ENCODE measurements around the gene CHTOP.

The CHTOP gene

GRCh38 chr1:153606194-153606593 lies 27.7 kb upstream of the CHTOP start:
- no peak for ATAC-seq
- no peak for TF ChIP-seq TOX (CRISPR knock-in tag; IDR thresholded peaks at IDR 0.05; ENCODE audit: borderline replicate concordance)
- TF ChIP-seq GLIS3 (CRISPR knock-in tag; IDR thresholded peaks at IDR 0.05), result no peak
- no peak for TF ChIP-seq ZNF565 (CRISPR knock-in tag; conservative IDR thresholded peaks at IDR 0.05; ENCODE audit: low read depth)
- no peak for TF ChIP-seq BACH2 (CRISPR knock-in tag; IDR thresholded peaks at IDR 0.05; ENCODE audit: borderline replicate concordance)
- no peak for TF ChIP-seq ZNF8 (CRISPR knock-in tag; IDR thresholded peaks at IDR 0.05)
- no peak for TF ChIP-seq ZFP3 (CRISPR knock-in tag; IDR thresholded peaks at IDR 0.05)
- no peak for TF ChIP-seq SNAI2 (CRISPR knock-in tag; IDR thresholded peaks at IDR 0.05)
- no peak for TF ChIP-seq ARNTL (CRISPR knock-in tag; IDR thresholded peaks at IDR 0.05; ENCODE audit: borderline replicate concordance, low read depth)
- TF ChIP-seq TCF4 (CRISPR knock-in tag; IDR thresholded peaks at IDR 0.05; ENCODE audit: borderline replicate concordance), result no peak
- TF ChIP-seq RARB (CRISPR knock-in tag; IDR thresholded peaks at IDR 0.05), result no peak
- TF ChIP-seq PATZ1 (CRISPR knock-in tag; IDR thresholded peaks at IDR 0.05; ENCODE audit: borderline replicate concordance), result no peak
- TF ChIP-seq ZNF70 (CRISPR knock-in tag; IDR thresholded peaks at IDR 0.05), result no peak
- no peak for TF ChIP-seq CSDC2 (CRISPR knock-in tag; IDR thresholded peaks at IDR 0.05)
- no peak for TF ChIP-seq ISL1 (CRISPR knock-in tag; IDR thresholded peaks at IDR 0.05)
- TF ChIP-seq CREB5 (CRISPR knock-in tag; IDR thresholded peaks at IDR 0.05; ENCODE audit: low read depth), result no peak
- TF ChIP-seq TSHZ2 (CRISPR knock-in tag; IDR thresholded peaks at IDR 0.05), result no peak
- no peak for TF ChIP-seq ZC3H10 (CRISPR knock-in tag; IDR thresholded peaks at IDR 0.05)
- no peak for TF ChIP-seq ZFP30 (CRISPR knock-in tag; IDR thresholded peaks at IDR 0.05)
- no peak for TF ChIP-seq POU6F1 (CRISPR knock-in tag; IDR thresholded peaks at IDR 0.05; ENCODE audit: borderline replicate concordance, low read depth)
- TF ChIP-seq OSR1 (CRISPR knock-in tag; IDR thresholded peaks at IDR 0.05), result no peak

- no peak for ATAC-seq
- no peak for TF ChIP-seq RARB (CRISPR knock-in tag; IDR thresholded peaks at IDR 0.05)
These were observed 26.5 kb upstream of the CHTOP start for GRCh38 chr1:153607381-153607780.

- ATAC-seq, result peak; percentile 26
- TF ChIP-seq TOX (CRISPR knock-in tag; IDR thresholded peaks at IDR 0.05; ENCODE audit: borderline replicate concordance), result no peak
- no peak for TF ChIP-seq SNAI2 (CRISPR knock-in tag; IDR thresholded peaks at IDR 0.05)
- TF ChIP-seq ZNF8 (CRISPR knock-in tag; IDR thresholded peaks at IDR 0.05), result no peak
- TF ChIP-seq ARNTL (CRISPR knock-in tag; IDR thresholded peaks at IDR 0.05; ENCODE audit: borderline replicate concordance, low read depth), result no peak
- TF ChIP-seq PATZ1 (CRISPR knock-in tag; IDR thresholded peaks at IDR 0.05; ENCODE audit: borderline replicate concordance), result no peak
- no peak for TF ChIP-seq BACH2 (CRISPR knock-in tag; IDR thresholded peaks at IDR 0.05; ENCODE audit: borderline replicate concordance)
- TF ChIP-seq ZFP3 (CRISPR knock-in tag; IDR thresholded peaks at IDR 0.05), result no peak
- TF ChIP-seq OSR1 (CRISPR knock-in tag; IDR thresholded peaks at IDR 0.05), result no peak
- TF ChIP-seq TSHZ2 (CRISPR knock-in tag; IDR thresholded peaks at IDR 0.05), result no peak
- no peak for TF ChIP-seq CSDC2 (CRISPR knock-in tag; IDR thresholded peaks at IDR 0.05)
- TF ChIP-seq ZFP30 (CRISPR knock-in tag; IDR thresholded peaks at IDR 0.05), result no peak
- no peak for TF ChIP-seq CSRNP3 (CRISPR knock-in tag; IDR thresholded peaks at IDR 0.05)
These were observed 25.7 kb upstream of the CHTOP start for GRCh38 chr1:153608089-153608682.
